ENCODE data around the gene MARVELD2. TPM values are rescaled to one million over a fixed set of nuclear protein-coding genes. Genes with fewer than 3 reads are reported as not detected.
A peak's percentile ranks its signal among the peaks of the same experiment; 100 is the strongest.

MARVELD2 gene
- total and polyA plus RNA-seq, 2 of the 13 experiments (the other 11 are each of a cell fraction or from before 2014, with no cell fraction given) = 11.1 to 15.4 TPM

GRCh38 chr5:69369340-69370121, 45.4 kb upstream of the MARVELD2 start, which contains the start of the genes AK6, RAD17 and TAF9 (continued):
- TF ChIP-seq, protein P1, sequence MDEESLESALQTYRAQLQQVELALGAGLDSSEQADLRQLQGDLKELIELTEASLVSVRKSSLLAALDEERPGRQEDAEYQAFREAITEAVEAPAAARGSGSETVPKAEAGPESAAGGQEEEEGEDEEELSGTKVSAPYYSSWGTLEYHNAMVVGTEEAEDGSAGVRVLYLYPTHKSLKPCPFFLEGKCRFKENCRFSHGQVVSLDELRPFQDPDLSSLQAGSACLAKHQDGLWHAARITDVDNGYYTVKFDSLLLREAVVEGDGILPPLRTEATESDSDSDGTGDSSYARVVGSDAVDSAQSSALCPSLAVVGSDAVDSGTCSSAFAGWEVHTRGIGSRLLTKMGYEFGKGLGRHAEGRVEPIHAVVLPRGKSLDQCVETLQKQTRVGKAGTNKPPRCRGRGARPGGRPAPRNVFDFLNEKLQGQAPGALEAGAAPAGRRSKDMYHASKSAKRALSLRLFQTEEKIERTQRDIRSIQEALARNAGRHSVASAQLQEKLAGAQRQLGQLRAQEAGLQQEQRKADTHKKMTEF (CRISPR knock-in tag; IDR thresholded peaks at IDR 0.05) = peak; percentile 91
- TF ChIP-seq, protein P2, sequence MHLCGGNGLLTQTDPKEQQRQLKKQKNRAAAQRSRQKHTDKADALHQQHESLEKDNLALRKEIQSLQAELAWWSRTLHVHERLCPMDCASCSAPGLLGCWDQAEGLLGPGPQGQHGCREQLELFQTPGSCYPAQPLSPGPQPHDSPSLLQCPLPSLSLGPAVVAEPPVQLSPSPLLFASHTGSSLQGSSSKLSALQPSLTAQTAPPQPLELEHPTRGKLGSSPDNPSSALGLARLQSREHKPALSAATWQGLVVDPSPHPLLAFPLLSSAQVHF (CRISPR knock-in tag; IDR thresholded peaks at IDR 0.05) = peak; percentile 62; the same call in 1 of the 2 replicates
- no peak for TF ChIP-seq ZNF607 (CRISPR knock-in tag; IDR thresholded peaks at IDR 0.05; ENCODE audit: borderline replicate concordance)
- TF ChIP-seq ZNF564 (CRISPR knock-in tag; IDR thresholded peaks at IDR 0.05) = 0 out of 2 replicates have a peak, but pooled peaks have one; percentile 63
- peak; percentile 73 for TF ChIP-seq ZNF747 (CRISPR knock-in tag; IDR thresholded peaks at IDR 0.05; ENCODE audit: borderline replicate concordance)
- TF ChIP-seq, protein P3, sequence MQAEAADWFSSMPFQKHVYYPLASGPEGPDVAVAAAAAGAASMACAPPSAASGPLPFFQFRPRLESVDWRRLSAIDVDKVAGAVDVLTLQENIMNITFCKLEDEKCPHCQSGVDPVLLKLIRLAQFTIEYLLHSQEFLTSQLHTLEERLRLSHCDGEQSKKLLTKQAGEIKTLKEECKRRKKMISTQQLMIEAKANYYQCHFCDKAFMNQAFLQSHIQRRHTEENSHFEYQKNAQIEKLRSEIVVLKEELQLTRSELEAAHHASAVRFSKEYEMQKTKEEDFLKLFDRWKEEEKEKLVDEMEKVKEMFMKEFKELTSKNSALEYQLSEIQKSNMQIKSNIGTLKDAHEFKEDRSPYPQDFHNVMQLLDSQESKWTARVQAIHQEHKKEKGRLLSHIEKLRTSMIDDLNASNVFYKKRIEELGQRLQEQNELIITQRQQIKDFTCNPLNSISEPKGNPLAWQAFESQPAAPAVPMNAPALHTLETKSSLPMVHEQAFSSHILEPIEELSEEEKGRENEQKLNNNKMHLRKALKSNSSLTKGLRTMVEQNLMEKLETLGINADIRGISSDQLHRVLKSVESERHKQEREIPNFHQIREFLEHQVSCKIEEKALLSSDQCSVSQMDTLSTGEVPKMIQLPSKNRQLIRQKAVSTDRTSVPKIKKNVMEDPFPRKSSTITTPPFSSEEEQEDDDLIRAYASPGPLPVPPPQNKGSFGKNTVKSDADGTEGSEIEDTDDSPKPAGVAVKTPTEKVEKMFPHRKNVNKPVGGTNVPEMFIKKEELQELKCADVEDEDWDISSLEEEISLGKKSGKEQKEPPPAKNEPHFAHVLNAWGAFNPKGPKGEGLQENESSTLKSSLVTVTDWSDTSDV (CRISPR knock-in tag; IDR thresholded peaks at IDR 0.05) = no peak
- peak; percentile 59; the same call in 1 of the 2 replicates for TF ChIP-seq HNRNPUL1 (IDR thresholded peaks at IDR 0.05; ENCODE audit: low read depth, low read length)
- no peak for TF ChIP-seq ZNF558 (CRISPR knock-in tag; IDR thresholded peaks at IDR 0.05; ENCODE audit: borderline replicate concordance)
- peak; percentile 69 for TF ChIP-seq MED1 (CRISPR knock-in tag; IDR thresholded peaks at IDR 0.05)
- peak; percentile 95 for TF ChIP-seq SNAPC4 (CRISPR knock-in tag; IDR thresholded peaks at IDR 0.05)
- peak; percentile 97 for TF ChIP-seq SAFB2 (CRISPR knock-in tag; IDR thresholded peaks at IDR 0.05; ENCODE audit: borderline replicate concordance, low read depth)
- TF ChIP-seq FIP1L1 (IDR thresholded peaks at IDR 0.05; ENCODE audit: borderline replicate concordance, insufficient read depth, low read depth, low read length) = no peak
- TF ChIP-seq GABPA (IDR thresholded peaks at IDR 0.05; ENCODE audit: low read depth, low read length) = peak; percentile 58; the same call in 1 of the 2 replicates
- peak; percentile 68 for TF ChIP-seq GABPA (CRISPR knock-in tag; IDR thresholded peaks at IDR 0.05; ENCODE audit: low read depth)
- TF ChIP-seq KMT2A (CRISPR knock-in tag; IDR thresholded peaks at IDR 0.05) = peak; percentile 87
- TF ChIP-seq ZBTB2 (CRISPR knock-in tag; IDR thresholded peaks at IDR 0.05; ENCODE audit: low read depth) = no peak; the same call in 1 of the 2 replicates
- no peak; the same call in 1 of the 2 replicates for TF ChIP-seq MIER2 (CRISPR knock-in tag; IDR thresholded peaks at IDR 0.05)

All from HepG2 (cell line).